ENCODE measurements around the gene GMPPB.

The GMPPB gene

DNA sequence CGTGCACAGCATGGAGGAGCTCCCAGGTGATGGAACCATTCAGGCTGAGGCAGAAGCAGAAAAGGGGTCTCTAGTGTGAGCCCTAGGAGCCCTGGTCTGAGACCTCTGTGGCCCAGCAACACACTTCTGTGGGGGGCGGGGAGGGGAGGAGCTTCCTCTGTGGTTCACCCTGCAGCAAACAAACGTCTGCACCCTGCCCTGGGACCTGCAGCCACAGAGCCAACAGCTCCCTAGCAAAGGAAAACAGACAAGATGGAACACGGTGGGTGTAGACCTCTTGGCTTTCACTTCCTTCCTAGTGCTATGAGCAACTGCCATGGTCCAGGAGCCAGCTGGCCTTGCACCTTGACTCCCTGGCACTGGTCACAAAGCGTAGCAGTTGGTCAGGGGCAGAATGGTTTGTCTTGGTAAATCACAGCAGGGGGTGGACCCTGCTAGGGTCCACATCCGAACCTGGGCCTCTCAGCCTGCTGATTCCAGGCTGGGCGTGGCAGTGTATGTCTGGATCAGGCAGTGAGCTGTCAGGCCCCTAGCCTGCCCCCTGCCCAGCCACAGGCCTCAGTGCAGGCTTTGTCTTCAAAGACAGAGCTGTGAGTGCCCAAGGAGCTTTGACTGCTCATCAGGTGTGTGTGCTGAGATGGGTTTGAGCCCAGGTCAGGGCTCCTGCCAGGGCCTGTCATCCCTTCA lies 11.0 kb downstream of the GMPPB start:
- Histone ChIP-seq H4K20me1 (ENCODE audit: low read depth, low read length) (no peaks in the 10 kb centered on the region), H3K36me3 (ENCODE audit: low read length) (no peaks in the 10 kb centered on the region), H3F3A (ENCODE audit: insufficient read depth) (no peaks in the 10 kb centered on the region), H3K79me2 (ENCODE audit: insufficient read depth, low read length) (no peaks in the 10 kb centered on the region), H3K4me3 (ENCODE audit: insufficient read depth, low read length, poor library complexity, severe bottlenecking) (no peak overlapping the region), H3K9me2 (replicated peaks; ENCODE audit: insufficient read depth, low read length) (no peaks in the 10 kb centered on the region), H2AFZ (ENCODE audit: low read depth, low read length, severe bottlenecking) (no peak overlapping the region), H3K9ac (ENCODE audit: low read length) (no peak overlapping the region), H3K9me3 (ENCODE audit: insufficient read depth, low read length) (no peaks in the 10 kb centered on the region), H3K27me3 (ENCODE audit: low read length) (no peaks in the 10 kb centered on the region), H3K4me2 (ENCODE audit: low read depth, low read length, poor library complexity, severe bottlenecking) (no peak overlapping the region), H3K27ac (ENCODE audit: low read depth, low read length) (no peak overlapping the region)
- TF ChIP-seq EZH2phosphoT487 (conservative IDR thresholded peaks at IDR 0.05; ENCODE audit: low read length), result no peak
- TF ChIP-seq, protein P1, sequence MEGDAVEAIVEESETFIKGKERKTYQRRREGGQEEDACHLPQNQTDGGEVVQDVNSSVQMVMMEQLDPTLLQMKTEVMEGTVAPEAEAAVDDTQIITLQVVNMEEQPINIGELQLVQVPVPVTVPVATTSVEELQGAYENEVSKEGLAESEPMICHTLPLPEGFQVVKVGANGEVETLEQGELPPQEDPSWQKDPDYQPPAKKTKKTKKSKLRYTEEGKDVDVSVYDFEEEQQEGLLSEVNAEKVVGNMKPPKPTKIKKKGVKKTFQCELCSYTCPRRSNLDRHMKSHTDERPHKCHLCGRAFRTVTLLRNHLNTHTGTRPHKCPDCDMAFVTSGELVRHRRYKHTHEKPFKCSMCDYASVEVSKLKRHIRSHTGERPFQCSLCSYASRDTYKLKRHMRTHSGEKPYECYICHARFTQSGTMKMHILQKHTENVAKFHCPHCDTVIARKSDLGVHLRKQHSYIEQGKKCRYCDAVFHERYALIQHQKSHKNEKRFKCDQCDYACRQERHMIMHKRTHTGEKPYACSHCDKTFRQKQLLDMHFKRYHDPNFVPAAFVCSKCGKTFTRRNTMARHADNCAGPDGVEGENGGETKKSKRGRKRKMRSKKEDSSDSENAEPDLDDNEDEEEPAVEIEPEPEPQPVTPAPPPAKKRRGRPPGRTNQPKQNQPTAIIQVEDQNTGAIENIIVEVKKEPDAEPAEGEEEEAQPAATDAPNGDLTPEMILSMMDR (IDR thresholded peaks at IDR 0.05; ENCODE audit: insufficient read depth, low read length, poor library complexity, severe bottlenecking), result no peak

GRCh38 chr3:49712166-49712565 lies 11.6 kb downstream of the GMPPB start:
- H3K27ac ChIP-seq (ENCODE audit: low read depth, low read length), result no peak overlapping the region
- TF ChIP-seq, protein P1 (IDR thresholded peaks at IDR 0.05; ENCODE audit: insufficient read depth, low read length, poor library complexity, severe bottlenecking), result no peak
- no peak for TF ChIP-seq EZH2phosphoT487 (conservative IDR thresholded peaks at IDR 0.05; ENCODE audit: low read length)
- no peak overlapping the region for H3K4me3 ChIP-seq (ENCODE audit: insufficient read depth, low read length, poor library complexity, severe bottlenecking)

DNA sequence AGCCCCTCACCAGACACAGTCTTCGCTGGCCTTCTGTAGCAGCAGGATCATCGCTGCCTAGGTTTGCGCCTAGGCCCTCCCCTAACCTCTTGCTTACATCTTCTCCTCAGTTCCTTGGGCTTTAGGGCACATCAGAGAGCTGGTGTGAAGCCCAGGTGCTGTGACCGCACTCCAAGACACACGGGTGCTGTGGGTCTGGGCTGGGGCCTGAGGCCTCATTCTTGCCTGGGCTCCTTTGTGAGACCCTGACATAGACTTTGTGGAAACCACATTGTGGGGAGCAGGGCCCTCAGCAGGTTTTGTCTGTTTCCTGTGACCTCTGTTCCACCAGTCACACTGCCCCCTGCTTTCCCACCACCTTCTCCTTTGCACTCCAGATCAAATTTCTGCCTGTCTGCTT lies 12.3 kb downstream of the GMPPB start:
- no peak overlapping the region for H3K27ac ChIP-seq (ENCODE audit: low read depth, low read length)
- no peak for TF ChIP-seq EZH2phosphoT487 (conservative IDR thresholded peaks at IDR 0.05; ENCODE audit: low read length)
- TF ChIP-seq, protein P1 (IDR thresholded peaks at IDR 0.05; ENCODE audit: insufficient read depth, low read length, poor library complexity, severe bottlenecking), result no peak

More at GRCh38 chr3:49712166-49712565, 11.6 kb downstream of the GMPPB start:
- Histone ChIP-seq H4K20me1 (ENCODE audit: low read depth, low read length) (no peaks in the 10 kb centered on the region), H3F3A (ENCODE audit: insufficient read depth) (no peaks in the 10 kb centered on the region), H3K79me2 (ENCODE audit: insufficient read depth, low read length) (no peaks in the 10 kb centered on the region), H3K4me2 (ENCODE audit: low read depth, low read length, poor library complexity, severe bottlenecking) (no peak overlapping the region), H3K9me3 (ENCODE audit: insufficient read depth, low read length) (no peaks in the 10 kb centered on the region), H3K36me3 (ENCODE audit: low read length) (no peaks in the 10 kb centered on the region), H3K9ac (ENCODE audit: low read length) (no peak overlapping the region), H2AFZ (ENCODE audit: low read depth, low read length, severe bottlenecking) (no peak overlapping the region), H3K9me2 (replicated peaks; ENCODE audit: insufficient read depth, low read length) (no peaks in the 10 kb centered on the region), H3K27me3 (ENCODE audit: low read length) (no peaks in the 10 kb centered on the region)

More for the DNA sequence above, 12.3 kb downstream of the GMPPB start:
- Histone ChIP-seq H3F3A (ENCODE audit: insufficient read depth) (no peaks in the 10 kb centered on the region), H3K9ac (ENCODE audit: low read length) (no peak overlapping the region), H4K20me1 (ENCODE audit: low read depth, low read length) (no peaks in the 10 kb centered on the region), H3K4me3 (ENCODE audit: insufficient read depth, low read length, poor library complexity, severe bottlenecking) (no peak overlapping the region), H3K4me2 (ENCODE audit: low read depth, low read length, poor library complexity, severe bottlenecking) (no peak overlapping the region), H3K9me2 (replicated peaks; ENCODE audit: insufficient read depth, low read length) (no peaks in the 10 kb centered on the region), H3K36me3 (ENCODE audit: low read length) (no peaks in the 10 kb centered on the region), H3K27me3 (ENCODE audit: low read length) (no peaks in the 10 kb centered on the region), H2AFZ (ENCODE audit: low read depth, low read length, severe bottlenecking) (no peak overlapping the region), H3K9me3 (ENCODE audit: insufficient read depth, low read length) (no peaks in the 10 kb centered on the region), H3K79me2 (ENCODE audit: insufficient read depth, low read length) (no peaks in the 10 kb centered on the region)

Data from SU-DHL-6 (cell line).